K562 (cell line): ENCODE data around the gene RNASET2. TPM values are rescaled to one million over a fixed set of nuclear protein-coding genes. Genes with fewer than 3 reads are reported as not detected.

Source experiments
- ARID1B ChIP-seq: fragments of 450-650 bp; IDR thresholded peaks from 2 replicates; pipeline ENCODE4 v1.6.1; 2016; ENCODE audit warnings: antibody characterized with exemption, mild to moderate bottlenecking, inconsistent platforms
- ARID3B ChIP-seq: fragments of 250-450 bp; sonication (Bioruptor Pico); IDR thresholded peaks from 2 replicates; pipeline ENCODE4 v1.4.0; 2020; ENCODE audit warnings: borderline replicate concordance
- FOSL1 ChIP-seq: fragments of 200-800 bp; sonication (Bioruptor generic); conservative IDR thresholded peaks from 2 replicates; pipeline ENCODE4 v1.6.1; 2016; ENCODE audit warnings: missing genetic modification characterization, missing compliant biosample characterization
- KDM5B ChIP-seq: fragments of 200-600 bp; sonication (generic); IDR thresholded peaks from 2 replicates; pipeline ENCODE4 v1.6.1; 2012; ENCODE audit warnings: low read depth, mild to moderate bottlenecking, moderate library complexity, low read length, control low read depth, inconsistent platforms; ENCODE audit not compliant: insufficient replicate concordance
- NEUROD1 ChIP-seq: fragments of 150-350 bp; IDR thresholded peaks from 2 replicates; pipeline ENCODE4 v1.6.1; 2014; ENCODE audit warnings: borderline replicate concordance, low read length, low read depth; ENCODE audit not compliant: partially characterized antibody
- PREB ChIP-seq: sonication (generic); formaldehyde crosslinking; IDR thresholded peaks from 2 replicates; pipeline ENCODE4 v1.8.1; 2023; ENCODE audit warnings: mild to moderate bottlenecking, missing genetic modification reagents
- SLC30A9 ChIP-seq: fragments of 250-450 bp; sonication (Bioruptor Pico); IDR thresholded peaks from 2 replicates; pipeline ENCODE4 v1.8.0; 2022; ENCODE audit warnings: mild to moderate bottlenecking, moderate library complexity
- STAT5A ChIP-seq: IDR thresholded peaks from 2 replicates; pipeline ENCODE4 v1.6.1; 2012; ENCODE audit warnings: low read length, inconsistent platforms, borderline replicate concordance
- UBTF ChIP-seq, 2 experiments: IDR thresholded peaks; 2 replicates each; pipeline ENCODE4 v1.6.1; 2012; ENCODE audit warnings: improper control_type of control experiment in 2 of 2, low read depth in 2 of 2, low read length in 2 of 2, borderline replicate concordance in 1 of 2
- ZBTB17 ChIP-seq: fragments of 450-650 bp; formaldehyde crosslinking; IDR thresholded peaks from 2 replicates; pipeline ENCODE4 v1.4.0; 2020; ENCODE audit warnings: mild to moderate bottlenecking
- ZNF766 ChIP-seq: fragments of 200-800 bp; sonication (Bioruptor generic); conservative IDR thresholded peaks from 2 replicates; pipeline ENCODE4 v1.6.1; 2016; ENCODE audit warnings: missing genetic modification characterization, missing compliant biosample characterization
- polyA plus RNA-seq, 8 experiments: library from polyadenylated mRNA; depleted of rRNA in 4 of 8; stranded (reverse) in 5 of 8; unstranded in 3 of 8; fragments of >200 nt; fragmentation: Nextera tagmentation in 2 of 8; fragmentation: Illumina TruSeq in 1 of 8; extraction: Ambion mirVana in 2 of 8; extraction: Trizol in 1 of 8; gene quantifications; 2 replicates each; pipeline versions ENCODE4 v1.2.1 to v1.2.3, GENCODE V29; 2011 to 2014; ENCODE audit warnings: inconsistent platforms in 1 of 8, missing spikeins in 1 of 8
- total RNA-seq, 7 experiments: library from RNA; depleted of rRNA in 6 of 7; stranded (reverse); fragments of >200 nt in 6 of 7; fragmentation: Illumina TruSeq in 2 of 7; extraction: Trizol in 2 of 7; gene quantifications; 2 replicates each; pipeline versions ENCODE4 v1.2.1 to v1.2.3, GENCODE V29; 2011 to 2021; ENCODE audit warnings: low replicate concordance in 1 of 7
- TF ChIP-seq, protein P1 (sequence below): fragments of 150-350 bp; conservative IDR thresholded peaks from 2 replicates; pipeline ENCODE4 v1.6.1; 2014; ENCODE audit warnings: low read length
- TF ChIP-seq, protein P2 (sequence below): sonication (generic); formaldehyde crosslinking; IDR thresholded peaks from 2 replicates; pipeline ENCODE4 v1.8.0; 2022; ENCODE audit warnings: mild to moderate bottlenecking, missing genetic modification reagents

RNASET2 gene
- total and polyA plus RNA-seq, 9 of the 15 experiments (the other 6 are each of a cell fraction or from before 2014, with no cell fraction given): 7.4 to 141 (median 91.3) TPM

DNA sequence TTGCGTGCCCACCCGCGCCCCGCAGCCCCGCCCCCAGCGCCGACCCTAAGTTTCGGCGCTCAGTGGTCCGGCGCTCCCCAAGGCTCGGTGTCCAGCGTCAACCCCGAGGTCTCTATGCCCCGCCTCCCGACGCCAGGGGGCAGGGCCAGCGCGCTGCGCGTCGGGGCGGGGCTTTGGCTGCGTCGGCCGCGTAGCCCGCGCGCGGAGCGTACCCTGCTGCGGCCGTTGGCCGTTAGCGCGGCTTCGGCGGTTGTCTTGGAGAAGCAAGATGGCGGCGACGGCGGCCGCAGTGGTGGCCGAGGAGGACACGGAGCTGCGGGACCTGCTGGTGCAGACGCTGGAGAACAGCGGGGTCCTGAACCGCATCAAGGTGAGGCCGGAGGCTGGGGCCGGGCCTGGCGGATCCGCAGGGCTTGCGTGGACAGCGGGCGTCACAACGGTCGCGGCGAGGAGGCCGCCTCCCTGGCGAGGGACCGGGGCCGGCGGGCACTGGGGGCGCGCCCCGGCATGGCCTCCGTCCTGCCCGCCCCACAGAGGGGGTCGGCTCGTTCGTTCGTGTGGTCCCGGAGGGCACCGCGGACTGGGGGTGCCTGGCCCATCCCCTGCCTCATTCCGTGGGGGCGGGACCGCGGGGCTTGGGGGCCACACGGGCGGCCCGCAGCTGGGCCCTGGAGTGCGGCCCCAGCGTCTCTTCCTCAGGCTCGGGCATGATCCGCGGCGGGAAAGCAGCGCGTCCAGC, 43.0 kb upstream of the RNASET2 start, which contains the start of gene CEP43 (continued):
- TF ChIP-seq, protein P1, sequence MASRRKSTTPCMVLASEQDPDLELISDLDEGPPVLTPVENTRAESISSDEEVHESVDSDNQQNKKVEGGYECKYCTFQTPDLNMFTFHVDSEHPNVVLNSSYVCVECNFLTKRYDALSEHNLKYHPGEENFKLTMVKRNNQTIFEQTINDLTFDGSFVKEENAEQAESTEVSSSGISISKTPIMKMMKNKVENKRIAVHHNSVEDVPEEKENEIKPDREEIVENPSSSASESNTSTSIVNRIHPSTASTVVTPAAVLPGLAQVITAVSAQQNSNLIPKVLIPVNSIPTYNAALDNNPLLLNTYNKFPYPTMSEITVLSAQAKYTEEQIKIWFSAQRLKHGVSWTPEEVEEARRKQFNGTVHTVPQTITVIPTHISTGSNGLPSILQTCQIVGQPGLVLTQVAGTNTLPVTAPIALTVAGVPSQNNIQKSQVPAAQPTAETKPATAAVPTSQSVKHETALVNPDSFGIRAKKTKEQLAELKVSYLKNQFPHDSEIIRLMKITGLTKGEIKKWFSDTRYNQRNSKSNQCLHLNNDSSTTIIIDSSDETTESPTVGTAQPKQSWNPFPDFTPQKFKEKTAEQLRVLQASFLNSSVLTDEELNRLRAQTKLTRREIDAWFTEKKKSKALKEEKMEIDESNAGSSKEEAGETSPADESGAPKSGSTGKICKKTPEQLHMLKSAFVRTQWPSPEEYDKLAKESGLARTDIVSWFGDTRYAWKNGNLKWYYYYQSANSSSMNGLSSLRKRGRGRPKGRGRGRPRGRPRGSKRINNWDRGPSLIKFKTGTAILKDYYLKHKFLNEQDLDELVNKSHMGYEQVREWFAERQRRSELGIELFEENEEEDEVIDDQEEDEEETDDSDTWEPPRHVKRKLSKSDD: peak; percentile 86
- TF ChIP-seq ARID3B (CRISPR knock-in tag) (no peak), ARID1B (no peak), KDM5B (peak; percentile 89), STAT5A (no peak), ZBTB17 (peak; percentile 41; the same call in 1 of the 2 replicates), ZNF766 (CRISPR knock-in tag) (0 out of 2 replicates have a peak, but pooled peaks have one; percentile 43), FOSL1 (tag) (0 out of 2 replicates have a peak, but pooled peaks have one; percentile 2), UBTF (IDR thresholded peaks at IDR 0.05; ENCODE audit: borderline replicate concordance in 1 of 2, low read depth in 2 of 2, low read length in 2 of 2) (peak in 1 of 2 experiments; percentile 48; a peak in 2 of 4 replicates), NEUROD1 (peak; percentile 27), PREB (0 out of 2 replicates have a peak, but pooled peaks have one; percentile 49), SLC30A9 (CRISPR knock-in tag) (0 out of 2 replicates have a peak, but pooled peaks have one; percentile 21)
- TF ChIP-seq, protein P2, sequence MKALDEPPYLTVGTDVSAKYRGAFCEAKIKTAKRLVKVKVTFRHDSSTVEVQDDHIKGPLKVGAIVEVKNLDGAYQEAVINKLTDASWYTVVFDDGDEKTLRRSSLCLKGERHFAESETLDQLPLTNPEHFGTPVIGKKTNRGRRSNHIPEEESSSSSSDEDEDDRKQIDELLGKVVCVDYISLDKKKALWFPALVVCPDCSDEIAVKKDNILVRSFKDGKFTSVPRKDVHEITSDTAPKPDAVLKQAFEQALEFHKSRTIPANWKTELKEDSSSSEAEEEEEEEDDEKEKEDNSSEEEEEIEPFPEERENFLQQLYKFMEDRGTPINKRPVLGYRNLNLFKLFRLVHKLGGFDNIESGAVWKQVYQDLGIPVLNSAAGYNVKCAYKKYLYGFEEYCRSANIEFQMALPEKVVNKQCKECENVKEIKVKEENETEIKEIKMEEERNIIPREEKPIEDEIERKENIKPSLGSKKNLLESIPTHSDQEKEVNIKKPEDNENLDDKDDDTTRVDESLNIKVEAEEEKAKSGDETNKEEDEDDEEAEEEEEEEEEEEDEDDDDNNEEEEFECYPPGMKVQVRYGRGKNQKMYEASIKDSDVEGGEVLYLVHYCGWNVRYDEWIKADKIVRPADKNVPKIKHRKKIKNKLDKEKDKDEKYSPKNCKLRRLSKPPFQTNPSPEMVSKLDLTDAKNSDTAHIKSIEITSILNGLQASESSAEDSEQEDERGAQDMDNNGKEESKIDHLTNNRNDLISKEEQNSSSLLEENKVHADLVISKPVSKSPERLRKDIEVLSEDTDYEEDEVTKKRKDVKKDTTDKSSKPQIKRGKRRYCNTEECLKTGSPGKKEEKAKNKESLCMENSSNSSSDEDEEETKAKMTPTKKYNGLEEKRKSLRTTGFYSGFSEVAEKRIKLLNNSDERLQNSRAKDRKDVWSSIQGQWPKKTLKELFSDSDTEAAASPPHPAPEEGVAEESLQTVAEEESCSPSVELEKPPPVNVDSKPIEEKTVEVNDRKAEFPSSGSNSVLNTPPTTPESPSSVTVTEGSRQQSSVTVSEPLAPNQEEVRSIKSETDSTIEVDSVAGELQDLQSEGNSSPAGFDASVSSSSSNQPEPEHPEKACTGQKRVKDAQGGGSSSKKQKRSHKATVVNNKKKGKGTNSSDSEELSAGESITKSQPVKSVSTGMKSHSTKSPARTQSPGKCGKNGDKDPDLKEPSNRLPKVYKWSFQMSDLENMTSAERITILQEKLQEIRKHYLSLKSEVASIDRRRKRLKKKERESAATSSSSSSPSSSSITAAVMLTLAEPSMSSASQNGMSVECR (CRISPR knock-in tag): peak; percentile 97
